ENCODE measurements around the gene KRT7.
A peak's percentile ranks its signal among the peaks of the same experiment; 100 is the strongest.
"Not testable (repeated sequence)": the region's sequence is repeated elsewhere in the genome, so short reads cannot be mapped to it uniquely, and the experiment has no call there.

KRT7 gene

DNA sequence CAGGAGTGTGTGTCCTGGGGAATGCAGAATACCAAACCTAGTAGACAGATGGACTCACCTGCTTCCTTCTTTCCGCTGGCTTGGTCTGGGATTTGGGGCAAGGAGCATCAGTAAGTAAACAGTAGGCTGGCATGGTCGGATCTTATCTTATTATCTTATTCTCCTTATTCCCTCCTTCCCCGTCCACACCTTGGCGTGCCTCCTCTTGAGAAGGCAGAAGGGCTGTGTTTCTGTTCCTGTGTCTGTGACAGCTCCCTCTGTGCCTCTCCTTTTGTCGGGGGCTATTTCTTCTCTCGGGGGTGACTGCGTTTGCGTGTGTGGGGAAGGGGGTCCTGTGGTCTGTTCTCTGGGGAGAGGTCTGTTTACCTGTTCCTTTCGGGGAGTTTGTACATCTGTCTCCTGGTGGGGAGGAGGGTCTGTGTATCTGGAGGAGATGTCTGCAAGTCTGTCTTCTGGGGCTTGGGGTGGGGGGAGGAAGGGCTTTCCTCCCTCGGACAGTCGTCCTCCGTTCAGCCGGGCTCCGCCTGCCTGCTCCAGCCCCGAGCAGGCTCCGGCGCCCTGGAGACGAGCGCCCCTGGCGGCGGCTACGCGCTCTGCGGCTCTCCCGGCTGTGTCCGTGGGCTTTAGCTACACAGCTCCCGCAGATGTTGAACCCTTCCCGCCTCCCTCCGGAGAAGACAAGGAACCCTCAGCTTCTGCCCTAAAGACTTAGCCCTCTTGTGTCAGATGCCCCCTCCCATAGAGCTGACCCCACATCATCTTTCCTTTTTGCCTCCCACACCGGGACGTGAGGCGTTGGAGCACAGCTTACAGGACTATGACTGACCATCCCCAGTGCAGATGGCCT lies 45.8 kb downstream of the KRT7 start:
- peak; percentile 59 for DNase-seq (ENCODE audit: low spot score)

GRCh38 chr12:52279422-52280318 lies 46.6 kb downstream of the KRT7 start:
- no peak for DNase-seq (ENCODE audit: low spot score)

GRCh38 chr12:52280319-52280795 lies 47.3 kb downstream of the KRT7 start:
- no peak for DNase-seq (ENCODE audit: low spot score)

DNA sequence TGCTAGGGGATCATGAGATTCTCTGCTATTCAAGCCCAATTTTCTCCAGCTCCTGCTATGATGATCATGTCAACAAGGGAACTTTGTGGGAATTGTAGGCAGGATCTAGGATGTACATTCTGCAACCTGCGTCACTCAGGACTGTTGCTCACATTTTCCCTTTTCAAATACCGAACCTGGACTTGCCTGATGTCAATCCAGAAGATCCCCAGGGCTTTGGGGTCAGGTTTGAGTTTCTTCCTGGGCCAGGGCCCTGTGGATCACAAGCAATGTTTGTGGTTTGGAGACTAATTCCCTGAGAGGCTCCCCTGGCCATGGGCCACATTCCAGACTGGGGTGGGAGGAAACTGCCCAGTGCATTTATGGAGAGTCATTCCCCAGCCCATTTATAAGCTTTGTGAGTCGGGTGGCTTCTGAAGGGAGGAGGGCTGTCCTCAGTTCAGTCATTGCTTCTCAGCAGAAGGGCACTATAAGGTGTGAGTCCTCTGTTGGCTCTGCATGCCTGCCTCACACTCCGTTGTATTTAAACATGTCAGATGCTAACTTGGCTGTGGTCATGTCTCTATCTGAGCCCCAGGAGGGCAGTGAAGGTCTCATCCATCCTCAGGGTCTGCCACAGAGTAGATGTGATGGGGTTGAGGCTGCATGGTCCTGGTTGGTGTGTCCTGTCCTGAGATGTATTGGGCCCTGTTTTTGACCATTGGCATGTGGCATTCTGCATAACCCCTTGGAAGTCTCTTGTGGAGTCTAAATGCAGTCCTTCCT lies 47.9 kb downstream of the KRT7 start:
- no peak for DNase-seq (ENCODE audit: low spot score)

DNA sequence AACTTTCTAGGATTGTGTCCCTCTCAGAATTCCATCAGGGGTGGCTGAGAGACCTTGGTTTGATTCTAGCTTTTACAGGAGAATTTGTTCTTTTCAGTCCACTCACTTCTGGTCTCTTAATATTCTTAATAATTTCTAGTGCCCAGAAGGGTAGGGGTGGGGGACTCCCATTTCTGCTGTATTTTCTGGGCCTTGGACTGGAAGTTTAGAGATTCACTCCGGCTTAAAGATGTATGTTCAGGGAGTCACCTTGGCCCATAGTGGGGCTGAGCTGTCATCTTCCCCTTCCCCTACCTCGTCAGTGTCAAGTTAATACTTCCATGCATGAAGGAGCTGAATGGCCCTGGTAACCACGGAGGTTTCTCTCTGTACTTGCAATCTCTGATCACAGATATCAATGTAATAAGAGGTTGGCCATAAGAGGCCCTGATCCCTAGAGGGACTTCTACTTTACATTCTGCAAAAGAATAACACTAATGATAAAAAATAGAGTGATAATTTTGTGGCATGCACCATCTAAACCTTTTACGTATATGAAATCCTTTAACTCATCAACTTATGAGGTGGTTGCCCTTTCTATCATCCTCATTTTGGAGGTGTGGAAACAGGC lies 51.6 kb downstream of the KRT7 start:
- no peak for DNase-seq (ENCODE audit: low spot score)

GRCh38 chr12:52285172-52285745 lies 52.2 kb downstream of the KRT7 start:
- no peak for DNase-seq (ENCODE audit: low spot score)

- no peak for DNase-seq (ENCODE audit: low spot score)
These were observed 52.9 kb downstream of the KRT7 start for GRCh38 chr12:52285851-52286530.

DNA sequence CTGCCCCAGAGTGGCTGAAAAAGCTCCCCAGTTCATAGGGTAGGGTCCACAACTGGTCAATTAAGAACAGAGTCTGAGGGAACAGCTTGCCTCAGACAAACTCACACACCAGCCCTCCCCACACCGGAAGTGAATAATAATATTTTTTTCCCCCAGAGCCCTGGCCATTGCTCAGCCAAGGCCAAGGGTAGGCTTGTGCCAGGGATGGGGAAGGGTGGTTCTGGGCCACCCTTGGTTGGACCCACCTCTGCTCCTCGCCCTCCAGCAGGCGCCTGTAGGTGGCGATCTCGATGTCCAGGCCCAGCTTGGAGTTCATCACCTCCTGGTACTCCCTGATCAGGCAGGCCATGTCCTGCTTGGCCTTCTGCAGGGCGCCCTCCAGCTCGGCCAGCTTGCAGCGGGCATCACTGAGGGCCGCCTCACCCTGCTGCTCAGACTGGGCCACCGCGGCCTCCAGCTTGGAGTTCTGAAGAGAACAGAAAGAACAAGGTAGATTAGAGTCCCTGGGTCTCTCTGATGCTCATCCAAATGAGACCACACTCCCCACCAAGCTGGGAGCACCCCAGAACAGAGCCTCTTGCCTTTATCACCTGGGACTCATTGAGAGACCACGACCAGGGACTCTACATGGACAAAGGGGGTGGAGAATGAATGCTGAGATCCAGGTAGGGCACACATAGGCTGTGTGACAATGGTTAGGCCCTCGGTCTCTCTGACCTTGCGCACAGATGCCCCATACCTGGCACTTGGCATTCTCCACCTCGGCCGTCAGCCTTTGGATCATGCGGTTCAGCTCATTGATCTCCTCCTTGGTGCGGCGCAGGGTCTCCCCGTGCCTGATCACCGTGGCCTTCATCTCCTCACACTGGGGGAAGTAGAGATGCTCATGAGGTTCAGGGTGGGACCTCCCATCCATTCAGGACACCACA lies 54.1 kb downstream of the KRT7 start:
- not testable (repeated sequence) for DNase-seq (ENCODE audit: low spot score)

DNA sequence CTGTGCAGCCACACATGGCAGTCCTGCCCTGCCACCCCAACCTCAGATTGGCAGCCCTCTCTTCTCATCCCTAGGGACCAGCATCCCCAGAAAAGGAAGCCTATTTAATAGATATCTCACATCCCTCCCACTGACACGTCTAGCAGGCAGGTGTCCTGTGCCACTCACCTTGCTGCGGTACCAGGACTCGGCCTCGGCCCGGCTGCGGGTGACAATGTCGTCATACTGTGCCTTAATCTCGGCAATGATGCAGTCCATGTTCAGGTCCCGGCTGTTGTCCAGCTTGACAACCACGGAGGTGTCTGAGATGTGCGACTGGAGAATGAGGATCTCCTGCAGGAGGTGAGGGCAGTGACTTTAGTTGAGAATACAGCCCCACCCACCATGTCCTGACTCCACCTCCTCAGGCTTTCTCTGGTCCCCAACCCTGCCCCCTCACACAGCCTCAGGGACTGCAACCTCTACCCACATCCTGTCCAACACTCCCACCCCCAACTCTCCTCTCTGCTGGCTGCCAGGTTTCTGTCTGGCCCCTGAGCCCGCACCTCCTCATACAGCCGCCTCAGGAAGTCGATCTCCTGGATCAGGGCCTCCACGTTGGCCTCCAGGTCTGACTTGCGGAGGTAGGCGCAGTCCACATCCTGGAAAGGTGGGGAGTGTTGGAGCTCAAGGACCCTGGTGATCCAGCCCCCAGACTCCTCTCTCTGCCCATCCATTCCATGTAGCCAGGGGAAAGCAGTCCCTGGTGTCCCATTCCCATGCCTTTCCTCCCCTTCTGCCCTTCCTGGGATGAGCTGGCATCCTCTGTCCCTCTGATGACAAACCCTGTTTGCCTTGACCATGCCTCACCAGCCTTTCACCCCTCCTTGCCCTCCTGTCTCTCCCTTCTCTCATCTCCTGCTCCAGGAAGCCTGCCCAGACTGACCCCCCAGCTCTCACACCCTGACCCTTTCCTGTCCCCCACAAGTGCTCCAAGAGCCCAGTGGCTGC lies 55.1 kb downstream of the KRT7 start:
- DNase-seq (ENCODE audit: low spot score) = not testable (repeated sequence)

DNA sequence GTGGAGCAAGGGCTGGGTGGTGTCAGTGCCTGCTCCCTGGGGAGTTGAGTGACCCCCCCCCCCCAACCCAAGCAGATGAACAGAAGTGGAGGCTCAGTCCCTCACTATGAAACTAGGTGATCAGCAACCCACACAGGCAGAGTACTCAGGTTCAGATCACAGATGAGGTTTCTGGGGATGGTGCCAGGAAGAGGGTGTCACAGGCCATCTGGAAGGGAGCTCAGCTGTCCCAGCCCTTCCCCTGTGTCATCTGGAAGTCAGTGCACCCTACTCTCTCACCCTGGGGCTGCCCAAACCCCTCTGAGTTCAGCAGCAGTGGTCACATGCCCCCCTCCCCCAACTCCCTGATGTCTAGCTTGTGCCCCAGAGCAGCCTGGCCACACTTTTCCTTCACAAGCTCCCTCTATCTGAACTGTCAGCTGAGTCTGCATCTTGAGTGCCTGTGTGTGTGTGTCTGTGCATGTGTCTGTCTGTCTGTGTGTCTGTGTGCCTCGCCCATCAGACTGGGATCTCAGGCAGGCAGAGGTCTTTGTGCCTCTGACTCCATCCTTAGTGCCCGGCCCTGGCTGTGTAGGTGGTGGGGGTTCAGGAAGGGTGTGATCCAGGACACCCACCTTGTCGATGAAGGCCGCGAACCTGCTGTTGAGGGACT lies 57.6 kb downstream of the KRT7 start:
- DNase-seq (ENCODE audit: low spot score) = not testable (repeated sequence)

DNA sequence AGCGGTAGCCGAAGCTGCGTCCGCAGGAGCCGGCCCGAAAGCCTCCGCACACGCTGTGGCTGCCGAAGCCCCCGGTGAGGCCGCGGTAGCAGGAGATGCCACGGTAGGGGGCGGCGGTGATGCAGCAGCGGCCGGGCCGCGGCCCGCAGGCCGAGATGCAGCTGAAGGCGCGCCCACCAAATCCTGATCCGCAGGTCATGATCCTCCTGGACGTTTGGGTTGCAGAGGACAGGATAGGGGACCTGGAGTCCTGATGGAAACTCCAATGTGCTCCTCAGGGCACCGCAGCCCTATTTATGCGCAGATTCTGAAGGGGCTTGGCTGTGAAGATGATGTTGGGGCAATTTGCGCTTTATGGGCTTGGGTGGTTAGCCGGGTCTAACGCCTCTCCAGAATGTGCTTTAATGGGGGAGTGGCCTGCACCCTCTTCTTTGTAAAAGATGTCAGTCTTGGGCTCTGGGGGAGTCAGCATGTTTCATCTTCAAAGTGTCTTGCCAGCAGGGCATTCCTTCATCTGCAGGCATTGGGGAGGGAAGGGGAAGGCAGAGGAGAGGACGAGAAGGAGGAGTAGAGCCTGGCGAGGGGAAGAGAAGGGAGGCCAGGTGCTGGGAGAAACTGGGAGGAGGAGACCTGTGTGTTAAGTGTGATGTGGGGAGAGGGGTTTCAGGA lies 58.4 kb downstream of the KRT7 start, which contains the start of gene KRT81:
Gene KRT81 (minus strand): TSS at position 268 of the 669 bp plus-strand sequence. CDS start 69 bp downstream, at position 199.
- DNase-seq (ENCODE audit: low spot score) = no peak

DNA sequence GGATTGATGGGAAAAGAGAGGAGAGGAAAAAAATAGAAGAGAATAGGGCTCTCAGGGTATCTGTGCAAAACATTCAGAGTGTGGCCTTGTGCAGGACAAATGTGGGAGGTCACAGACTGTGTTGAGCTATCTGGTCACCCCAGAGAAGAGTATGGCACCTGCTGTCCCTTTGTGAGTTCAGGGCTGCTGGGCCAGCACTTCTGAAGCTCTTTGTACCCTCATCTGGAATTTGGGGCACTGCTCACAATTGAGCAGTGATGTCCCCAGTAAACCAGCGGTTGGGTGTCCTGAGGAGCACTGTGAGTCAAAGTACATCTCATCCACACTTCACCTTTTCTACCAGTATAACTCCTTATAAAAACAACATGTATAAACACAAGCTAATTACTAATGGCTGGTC lies 60.9 kb downstream of the KRT7 start:
- DNase-seq (ENCODE audit: low spot score) = no peak

GRCh38 chr12:52294803-52295202 lies 61.8 kb downstream of the KRT7 start:
- no peak for DNase-seq (ENCODE audit: low spot score)

GRCh38 chr12:52295663-52296062 lies 62.6 kb downstream of the KRT7 start:
- no peak for DNase-seq (ENCODE audit: low spot score)

- no peak for DNase-seq (ENCODE audit: low spot score)
These were observed 63.7 kb downstream of the KRT7 start for GRCh38 chr12:52296572-52297215.

Measured in CD4-positive, alpha-beta T cell treated with Interleukin-6 at 100 ng/mL for 8 hours (primary cell).